Activated naive CD4-positive, alpha-beta T cell treated with anti-CD3 and anti-CD28 coated beads, Interleukin-2, amount 50 U/mL, for 16 hours (primary cell): ENCODE data around the gene KCNT2.

Experiments used
- DNase-seq: peaks from one replicate; pipeline ENCODE4 v3.0.0-alpha.2; 2020

Gene KCNT2

DNA sequence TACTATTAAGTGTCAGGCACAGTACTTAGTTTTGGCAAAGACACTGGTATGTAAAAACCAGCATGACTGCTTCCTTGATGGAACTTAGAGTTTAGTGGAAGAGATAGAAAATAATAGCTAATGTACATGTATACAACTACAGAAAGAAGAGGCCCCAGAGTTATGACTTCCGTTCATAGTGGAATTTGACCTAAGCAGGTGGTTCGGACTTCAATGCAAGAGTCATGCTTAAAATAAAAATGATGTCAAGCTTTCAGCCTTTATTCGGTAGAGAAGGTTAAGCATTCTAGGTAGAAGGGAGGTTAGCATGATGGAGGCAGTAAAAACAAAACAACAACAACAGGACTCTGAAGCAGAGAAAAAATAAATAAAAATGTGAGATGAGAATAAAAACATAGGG lies 165.9 kb downstream of the KCNT2 start:
- no peak for DNase-seq

DNA sequence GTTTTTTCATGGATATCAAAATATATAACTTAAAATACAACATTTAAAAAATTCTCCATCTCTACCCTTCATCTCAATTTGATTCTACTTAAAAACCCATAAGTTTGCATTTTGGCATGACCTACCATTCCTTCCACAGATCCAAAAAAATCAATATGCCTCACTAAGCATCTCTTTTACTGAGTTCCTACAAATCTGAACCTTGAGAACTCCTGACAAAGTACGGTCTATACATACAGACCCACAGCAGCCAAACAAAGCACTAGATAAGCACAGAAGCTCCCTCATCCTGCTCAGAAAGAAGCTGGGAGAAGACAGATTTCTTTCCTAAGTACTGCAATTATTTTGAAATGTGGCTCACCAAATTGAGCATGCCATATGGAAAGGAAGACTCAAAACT lies 167.5 kb downstream of the KCNT2 start:
- no peak for DNase-seq

DNA sequence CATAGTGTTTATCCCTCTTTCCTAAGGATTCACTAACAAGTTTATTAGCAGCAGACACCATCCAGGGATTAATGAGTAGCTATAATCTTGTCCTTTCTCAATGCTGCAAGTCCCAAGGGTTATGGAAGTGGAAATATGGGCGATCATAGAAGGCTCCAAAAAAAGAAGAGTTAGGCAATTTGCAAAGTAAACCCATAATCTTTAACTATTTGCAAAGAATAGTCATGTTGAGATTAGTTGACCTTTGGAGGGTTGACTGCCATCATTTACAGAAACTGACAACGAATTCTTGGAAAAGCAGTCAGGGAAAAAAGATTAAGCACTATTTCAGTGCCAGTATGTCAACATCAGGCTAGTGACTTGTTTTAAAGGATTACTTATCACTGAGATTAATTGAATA lies 169.9 kb downstream of the KCNT2 start:
- no peak for DNase-seq

DNA sequence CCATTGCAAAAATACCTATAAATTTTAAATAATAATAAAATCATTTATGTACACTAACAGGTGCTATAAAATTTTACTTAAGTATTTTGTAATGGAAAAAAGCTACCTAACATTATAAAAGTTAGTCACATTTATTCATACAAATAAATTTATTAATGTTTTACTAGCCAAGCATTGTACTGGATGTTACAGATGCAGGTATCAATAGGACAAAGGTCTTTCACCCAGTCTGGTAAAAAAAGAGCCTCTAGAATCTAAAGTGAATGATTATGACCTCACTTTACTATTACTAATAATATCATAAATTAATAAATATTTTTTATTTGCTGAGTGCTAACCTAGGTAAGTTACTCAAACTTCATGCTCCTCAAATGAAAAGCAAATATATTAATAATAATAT lies 170.6 kb downstream of the KCNT2 start:
- no peak for DNase-seq

DNA sequence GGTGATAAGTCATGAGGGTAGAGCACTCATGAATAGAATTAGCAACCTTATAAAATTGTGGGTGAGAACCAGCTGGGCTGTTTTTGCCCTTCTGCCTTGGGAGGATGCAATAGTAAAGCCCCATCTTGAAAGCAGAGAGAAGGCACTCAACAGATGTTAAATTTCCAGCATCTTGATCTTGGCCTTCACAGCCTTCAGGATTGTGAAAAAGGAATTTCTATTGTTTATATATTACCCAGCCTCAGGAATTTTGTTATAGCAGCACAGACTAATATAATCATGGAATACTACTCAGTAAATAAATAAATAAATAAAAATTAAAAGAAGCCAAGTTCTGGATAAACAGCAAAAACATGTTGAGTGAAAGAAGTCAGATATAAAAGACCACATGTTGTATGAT lies 175.2 kb downstream of the KCNT2 start:
- DNase-seq: no peak

DNA sequence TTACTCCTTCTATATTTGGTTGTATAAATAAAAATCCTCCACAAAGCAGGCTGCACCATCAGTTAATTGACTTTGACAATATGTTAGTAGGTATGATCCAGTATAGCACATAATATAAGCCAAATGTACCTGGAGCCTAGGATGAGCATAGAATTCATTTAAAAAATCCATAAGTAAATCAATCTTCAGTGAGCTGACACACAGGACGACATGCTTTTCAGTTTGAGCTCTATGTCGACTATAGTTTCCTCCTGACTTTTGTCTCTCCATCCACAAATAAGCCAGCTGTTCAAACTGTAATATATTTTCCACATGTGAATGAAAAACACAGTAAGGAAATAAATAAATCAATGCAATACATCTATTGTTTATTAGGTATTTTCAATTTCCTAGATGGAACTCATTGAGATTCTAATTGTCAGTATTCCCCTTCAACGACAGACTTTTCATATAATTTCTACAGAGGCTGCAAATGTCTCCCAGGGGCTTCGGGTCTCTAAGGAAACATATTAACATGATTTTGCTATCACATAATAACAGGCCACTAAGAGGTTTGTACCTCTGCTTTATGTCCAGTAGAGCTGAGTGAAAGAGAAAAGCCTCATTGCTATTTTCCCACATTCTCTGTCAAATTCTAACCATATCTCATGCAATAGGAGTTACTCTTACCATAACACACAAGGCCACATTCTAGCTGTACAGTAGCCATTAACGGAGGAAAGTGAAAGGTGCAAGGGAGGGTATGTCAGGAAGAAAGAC lies 180.1 kb downstream of the KCNT2 start:
- no peak for DNase-seq

DNA sequence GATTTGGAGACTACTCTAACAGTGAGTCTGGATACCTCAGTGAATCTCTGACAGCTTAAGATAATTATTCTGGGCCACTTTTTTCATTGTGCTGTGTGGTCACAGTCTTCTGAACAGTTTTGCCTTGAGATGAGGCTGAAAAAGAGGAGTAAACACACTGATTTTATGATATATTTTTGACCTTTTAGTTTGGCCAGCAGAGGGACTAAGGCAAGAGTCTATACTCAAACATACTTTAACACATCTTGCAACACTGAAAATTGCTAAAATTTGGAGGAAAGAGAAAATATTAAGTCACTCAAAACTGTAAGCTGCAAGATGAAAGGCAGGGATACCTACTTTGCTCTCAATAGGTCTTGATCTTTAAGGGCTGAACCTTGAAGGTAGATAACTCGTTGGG lies 182.7 kb downstream of the KCNT2 start:
- no peak for DNase-seq

DNA sequence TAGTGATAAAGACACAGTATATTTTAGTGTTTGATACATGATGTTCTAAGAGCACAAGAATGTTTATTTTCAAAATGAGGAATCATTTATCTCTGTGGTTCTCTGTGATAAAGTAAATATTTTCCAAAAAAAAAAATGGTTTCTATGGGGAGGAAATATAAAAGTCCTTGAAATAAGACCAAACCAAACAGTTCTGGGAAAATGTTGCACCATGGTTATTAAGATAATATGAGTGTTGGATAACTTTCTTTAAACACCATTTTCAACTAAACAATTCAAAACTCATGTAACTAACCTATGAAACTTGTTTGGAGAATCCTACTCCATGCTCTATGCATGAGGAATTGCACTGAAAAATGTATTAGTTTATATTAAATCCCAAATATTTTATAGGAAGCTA lies 184.6 kb downstream of the KCNT2 start:
- no peak for DNase-seq

DNA sequence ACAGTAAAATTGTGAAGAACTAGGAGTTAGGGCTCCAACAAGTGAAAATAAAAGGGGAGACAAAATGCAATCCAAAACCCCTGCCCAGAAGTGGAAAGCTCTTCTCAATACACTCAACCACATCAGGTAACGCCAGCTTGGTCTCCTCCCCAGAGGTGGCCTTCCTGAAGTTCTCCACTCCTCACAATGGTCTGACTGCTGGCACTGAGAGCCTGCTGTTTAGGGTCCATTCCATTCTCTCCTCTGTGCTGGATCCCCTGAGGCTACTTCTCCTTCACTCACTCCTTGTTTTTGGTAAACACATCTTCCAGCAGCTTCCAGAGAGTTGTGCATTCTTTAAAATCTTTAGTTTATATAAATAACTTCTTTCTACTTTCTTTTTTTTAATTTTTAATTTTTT lies 189.5 kb downstream of the KCNT2 start:
- DNase-seq: no peak

DNA sequence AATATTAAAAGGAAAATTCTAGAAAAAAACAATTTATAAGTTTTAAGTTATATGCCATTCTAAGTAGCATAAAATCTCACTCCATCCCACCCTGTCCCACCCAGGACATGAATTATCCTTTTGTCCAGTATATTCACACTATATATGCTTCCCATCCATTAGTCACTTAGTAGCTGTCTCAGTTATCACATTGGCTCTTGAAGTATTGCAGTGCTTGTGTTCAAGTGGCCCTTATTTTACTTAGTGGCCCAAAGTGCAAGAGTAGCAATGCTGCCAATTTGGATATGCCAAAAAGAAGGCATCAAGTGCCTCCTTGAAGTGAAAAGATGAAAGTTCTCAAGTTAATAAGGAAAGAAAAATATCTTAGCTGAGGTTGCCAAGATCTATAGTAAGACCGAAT lies 192.3 kb downstream of the KCNT2 start:
- no peak for DNase-seq

DNA sequence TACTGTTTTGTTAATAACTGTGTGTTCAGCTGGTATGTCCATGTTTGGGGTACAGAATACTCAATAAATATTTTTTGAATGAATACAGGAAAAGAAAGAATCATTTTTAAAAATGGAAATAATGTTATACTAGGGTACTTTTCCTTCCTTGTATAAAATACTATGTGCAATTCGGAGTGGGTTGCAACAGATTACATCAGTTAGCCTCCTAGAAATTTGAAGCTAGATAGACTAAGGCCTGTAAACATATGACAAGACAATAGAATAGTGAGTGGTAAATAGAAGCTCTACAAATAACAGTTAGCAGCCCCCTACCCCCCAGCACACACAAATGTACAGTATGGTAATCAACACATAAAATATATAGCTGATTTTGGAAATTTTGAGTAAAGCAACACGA lies 195.9 kb downstream of the KCNT2 start:
- DNase-seq: no peak

DNA sequence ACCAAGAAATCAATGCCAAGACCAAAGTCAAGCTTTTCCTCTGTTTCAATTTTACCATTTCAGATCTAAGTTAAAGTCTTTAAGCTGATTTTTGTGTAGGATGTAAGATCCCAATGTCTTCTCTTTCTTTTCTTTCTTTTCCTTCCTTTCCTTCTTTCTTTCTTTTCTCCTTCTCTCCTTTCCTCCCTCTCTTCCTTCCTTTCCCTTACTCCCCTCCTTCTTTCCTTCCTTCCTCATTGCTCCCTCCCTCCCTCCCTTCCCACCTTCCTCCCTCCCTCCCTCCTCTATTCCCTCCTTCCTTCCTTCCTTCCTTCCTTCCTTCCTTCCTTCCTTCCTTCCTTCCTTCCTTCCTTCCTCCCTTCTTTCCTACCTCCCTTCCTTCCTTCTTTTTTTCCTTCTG lies 197.5 kb downstream of the KCNT2 start:
- no peak for DNase-seq

DNA sequence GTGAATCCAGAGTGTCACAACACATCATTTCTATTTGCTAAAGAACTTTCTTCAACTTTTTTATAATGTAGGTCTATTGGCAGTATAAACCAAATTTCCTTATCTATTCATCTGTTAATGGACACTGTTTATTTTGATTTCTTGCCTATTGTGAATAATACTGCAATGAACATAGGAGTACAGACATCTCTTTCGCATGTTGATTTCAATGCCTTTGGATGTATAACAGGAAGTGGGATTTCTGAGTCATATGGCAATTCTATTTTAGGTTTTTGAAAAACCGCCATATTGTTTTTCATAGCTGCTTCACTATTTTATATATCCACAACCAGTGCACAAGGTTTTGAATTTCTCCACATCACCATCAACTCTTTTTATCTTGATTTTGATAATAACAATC lies 198.7 kb downstream of the KCNT2 start:
- DNase-seq: no peak

DNA sequence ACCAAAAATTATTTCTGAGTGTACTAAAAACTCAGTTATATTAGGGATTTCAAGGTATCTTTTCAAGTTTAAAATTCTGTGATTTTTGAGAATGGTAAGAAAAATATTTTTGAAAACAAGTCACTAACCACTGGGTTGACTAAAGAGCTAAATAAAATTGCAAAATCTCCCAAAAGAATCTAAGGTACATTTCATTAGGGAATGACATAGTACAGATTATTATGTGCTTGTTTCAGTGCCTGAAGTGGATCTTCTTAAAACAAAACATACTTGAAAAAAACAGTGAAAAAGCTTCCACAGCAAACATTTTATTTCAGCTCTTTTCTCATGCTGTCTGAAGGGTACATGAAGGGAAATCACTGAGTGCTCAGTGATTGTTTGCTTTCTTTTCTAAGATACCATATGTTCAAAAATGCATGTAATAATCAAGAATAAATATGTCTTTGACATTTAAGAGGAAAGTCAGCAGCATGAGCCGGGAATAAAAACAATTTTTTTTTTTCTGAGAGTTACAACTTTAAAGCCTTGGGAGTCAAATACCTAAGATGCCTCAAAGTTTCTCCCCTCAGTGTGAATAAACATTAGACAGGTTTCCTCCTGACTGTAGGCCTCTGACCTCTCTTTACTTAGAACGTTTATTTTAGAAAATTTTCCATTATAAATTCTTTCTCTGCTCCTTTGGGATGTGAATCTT lies 200.7 kb downstream of the KCNT2 start:
- DNase-seq: no peak

DNA sequence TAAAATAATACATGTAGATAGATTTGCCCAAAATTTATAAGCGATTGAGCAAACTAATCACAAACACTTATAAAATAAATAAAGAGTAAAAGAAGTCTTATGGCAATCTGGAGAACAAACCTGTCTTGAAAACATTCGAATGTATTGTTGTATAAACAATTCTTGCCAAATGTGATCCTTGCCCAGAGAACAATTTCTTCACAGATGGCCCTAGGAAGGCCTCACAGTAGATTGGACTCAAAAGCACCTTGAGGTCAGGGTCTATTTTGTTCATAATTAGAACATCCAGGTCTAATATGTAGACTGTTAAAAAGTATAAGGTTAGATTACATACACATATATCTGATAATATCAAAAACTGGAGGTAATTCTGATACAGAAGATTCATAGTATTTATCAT lies 202.4 kb downstream of the KCNT2 start:
- DNase-seq: no peak

DNA sequence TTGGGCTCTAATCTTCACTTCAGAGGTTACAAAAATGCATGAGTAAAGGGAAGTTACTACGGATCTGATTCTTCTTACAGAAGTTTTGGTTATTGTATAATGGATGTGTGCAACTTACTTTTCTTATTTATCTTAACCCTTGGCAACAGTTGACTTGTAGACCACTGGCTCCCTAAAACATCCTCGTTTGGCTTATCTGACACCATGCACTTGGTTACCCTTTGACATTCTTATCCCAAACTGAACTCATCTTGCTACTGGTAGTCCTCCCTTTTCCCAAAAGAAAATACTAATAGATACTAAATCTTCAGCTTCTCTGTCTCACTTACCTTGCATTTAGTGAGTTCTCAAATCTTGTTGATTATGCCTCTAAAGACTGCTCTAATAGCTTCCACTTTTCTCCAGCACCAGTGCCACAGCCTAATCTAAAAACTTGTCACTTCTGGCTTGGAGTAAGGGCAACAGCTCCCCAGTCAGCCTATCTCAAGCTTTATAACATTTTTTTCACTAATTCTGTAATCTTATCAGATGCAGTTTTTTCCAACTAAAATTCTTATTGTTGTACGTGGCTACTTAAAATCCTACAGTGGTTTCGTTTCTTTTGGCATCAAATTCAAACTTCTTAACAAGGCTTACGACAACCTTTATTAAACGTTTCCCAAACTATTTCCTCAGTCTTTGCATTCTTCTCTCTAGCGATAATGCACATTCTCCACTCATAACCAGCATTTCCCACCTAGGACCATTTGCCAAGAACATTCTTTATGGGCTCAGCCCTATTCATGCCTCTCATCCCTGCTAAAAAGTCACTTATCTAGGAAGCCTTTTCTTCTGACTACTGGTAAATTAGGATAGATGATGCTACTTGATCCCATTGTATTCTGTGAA lies 204.2 kb downstream of the KCNT2 start:
- no peak for DNase-seq

DNA sequence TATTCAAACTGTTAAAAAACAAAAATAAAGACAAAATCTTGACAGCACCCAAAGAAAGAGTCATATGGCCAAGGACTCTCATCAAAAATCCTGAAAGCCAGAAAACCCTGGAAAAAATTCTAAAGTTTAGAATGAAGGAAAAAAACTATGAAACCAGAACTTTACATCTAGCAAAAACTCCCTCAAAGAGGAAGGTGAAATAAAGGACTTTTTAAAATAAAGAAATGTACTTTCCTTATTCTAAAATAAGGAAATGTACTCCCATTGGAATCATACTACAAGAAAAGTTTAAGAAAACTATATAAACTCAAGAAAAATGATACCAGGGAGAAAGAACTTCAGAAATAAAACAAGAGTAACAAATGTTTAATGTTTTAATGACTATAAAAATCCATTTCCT lies 206.3 kb downstream of the KCNT2 start:
- DNase-seq: no peak

DNA sequence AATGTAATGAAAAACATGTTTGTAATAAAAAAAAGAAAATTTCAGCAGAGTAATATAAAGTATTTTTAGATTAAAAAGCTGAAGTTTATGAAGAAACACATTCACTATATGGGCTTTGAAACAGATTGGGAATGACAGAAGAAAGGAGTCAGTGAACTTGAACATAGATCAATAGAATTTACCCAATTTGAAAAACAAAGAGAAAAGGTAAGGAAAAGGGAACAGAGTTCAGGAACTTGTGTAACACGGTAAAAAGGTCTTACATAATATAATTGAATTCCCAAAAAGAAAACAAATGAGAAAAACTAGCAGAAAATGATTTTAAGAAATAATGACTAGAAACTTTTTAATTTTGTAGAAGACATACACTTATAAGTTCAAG lies 206.8 kb downstream of the KCNT2 start:
- DNase-seq: no peak

DNA sequence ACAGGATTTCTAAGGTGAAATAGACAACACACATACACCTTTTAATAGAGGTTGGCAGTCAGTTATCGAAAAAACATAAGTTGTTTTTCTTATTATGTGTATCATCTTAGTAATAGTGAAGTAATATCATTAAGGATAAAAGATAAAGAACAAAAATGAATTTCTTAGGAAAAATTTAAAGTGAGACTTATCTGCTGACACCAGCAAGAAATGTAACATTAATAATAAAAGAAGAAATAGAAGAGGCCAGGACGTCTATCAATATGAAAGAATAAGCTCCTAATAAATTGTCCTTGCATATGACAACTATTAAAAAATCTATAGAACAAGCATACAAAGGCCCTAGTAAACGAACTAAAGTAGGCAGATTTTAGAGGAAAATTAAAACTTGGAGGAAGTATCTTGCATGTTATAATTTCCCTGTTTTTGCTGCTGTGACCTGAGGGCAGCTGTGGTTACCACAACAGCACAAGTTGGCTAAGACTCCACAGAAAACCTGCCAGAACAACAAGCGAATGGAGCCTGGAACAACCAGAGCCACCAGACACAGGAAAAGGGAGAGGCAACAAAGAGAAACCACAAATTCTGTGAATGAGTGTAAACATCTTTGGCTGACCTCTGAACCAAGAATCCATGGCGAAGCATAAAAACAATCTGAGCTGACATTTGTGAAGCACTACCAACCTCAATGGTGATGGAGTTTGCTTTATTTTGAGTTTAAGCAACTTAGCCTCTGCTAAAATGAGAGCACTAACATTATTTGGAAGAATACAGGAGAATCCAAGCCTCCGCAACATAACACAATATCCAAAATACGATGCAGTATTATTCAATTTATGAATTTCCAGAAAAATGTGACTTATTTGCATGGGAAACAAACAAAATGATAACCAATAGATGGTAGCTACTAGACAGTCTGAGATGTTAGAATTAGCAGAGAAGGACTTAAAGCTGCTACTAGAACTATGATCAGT lies 207.5 kb downstream of the KCNT2 start:
- no peak for DNase-seq

DNA sequence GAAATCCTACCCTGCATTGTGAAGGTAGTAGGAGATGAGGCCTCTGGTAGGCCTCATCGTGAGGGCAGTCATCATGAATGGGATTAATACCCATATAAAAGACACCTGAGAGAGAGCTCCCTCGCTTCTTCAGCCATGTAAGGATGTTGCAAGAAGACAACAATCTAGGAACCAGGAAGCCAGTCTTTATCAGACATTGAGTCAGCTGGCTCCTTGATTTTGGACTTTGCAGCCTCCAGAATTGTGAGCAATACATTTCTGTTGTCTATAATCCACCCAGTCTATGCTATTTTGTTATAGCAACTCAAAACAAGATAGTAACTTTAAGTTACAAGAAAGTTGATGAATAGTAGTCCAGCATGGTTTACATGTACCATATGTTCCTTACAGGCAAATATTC lies 208.5 kb downstream of the KCNT2 start:
- no peak for DNase-seq

DNA sequence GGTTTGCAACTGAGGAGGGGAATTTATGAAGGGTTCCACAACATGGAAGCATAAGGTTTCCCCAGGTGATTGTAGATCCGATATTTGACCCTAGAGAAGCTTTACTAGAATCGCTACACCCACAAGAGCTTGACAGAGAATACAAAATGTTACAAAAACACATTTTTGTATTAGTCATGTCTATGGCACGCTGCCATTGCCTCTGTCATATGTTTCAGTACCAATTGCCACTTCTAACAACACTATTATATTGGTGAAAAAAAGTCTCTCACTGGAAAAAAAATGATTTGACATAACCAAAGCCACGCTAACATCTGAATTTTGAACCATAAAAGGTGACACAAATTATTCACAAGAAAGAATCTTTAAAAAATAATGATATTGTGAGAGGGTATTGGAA lies 214.5 kb downstream of the KCNT2 start:
- DNase-seq: no peak

DNA sequence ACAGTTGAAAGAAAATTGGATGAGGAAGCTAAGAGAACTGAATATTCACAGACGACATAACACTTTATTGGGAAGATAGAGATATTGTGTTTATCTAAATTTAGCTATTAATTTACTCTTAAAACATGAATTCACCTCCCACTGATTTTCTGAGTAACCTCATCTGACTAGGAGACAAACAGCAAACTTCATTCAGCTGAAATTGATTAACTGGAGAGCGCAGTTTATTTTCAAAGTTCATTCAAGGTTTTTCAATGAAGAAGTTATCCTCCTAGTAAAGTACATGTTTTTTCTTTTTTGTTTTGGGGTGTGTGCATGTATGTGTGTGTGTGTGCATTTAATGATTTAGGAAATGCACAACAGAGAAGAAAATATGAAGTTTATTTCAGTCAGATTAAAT lies 215.0 kb downstream of the KCNT2 start:
- DNase-seq: no peak

DNA sequence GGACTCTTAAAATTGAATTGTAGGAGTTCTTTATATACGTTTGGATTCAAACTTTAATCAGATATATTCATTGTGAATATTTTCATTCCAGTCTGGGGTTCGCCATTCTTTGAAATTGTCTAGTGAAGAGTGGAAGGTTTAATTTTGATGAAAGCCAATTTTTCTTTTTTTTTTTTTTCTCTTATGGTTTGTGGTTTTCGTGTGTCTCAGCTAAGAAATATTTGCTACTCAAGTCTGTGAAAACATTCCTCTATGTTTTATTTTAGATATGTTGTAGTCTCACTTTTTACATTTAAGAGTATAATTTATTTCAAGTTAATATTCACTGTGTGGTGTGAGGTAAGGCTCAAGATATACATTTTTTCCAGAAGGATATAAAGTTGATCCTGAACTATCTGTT lies 220.5 kb downstream of the KCNT2 start:
- DNase-seq: no peak
